SU-DHL-6 (cell line): ENCODE results near the gene PAM16.

Experiments used
- H2AFZ ChIP-seq: fragments of 200-600 bp; sonication (generic); 2 replicates; pipeline ENCODE4 v1.6.1; 2014; ENCODE audit warnings: low read depth, mild to moderate bottlenecking, moderate library complexity, mixed read lengths, antibody characterized with exemption, low read length; ENCODE audit not compliant: severe bottlenecking
- H3F3A ChIP-seq: fragments of 200-600 bp; shearing (Covaris generic); 2 replicates; pipeline ENCODE4 v1.6.0; 2016; ENCODE audit warnings: antibody characterized with exemption, mild to moderate bottlenecking; ENCODE audit not compliant: insufficient read depth
- H3K27ac ChIP-seq: fragments of 200-600 bp; sonication (generic); 2 replicates; pipeline ENCODE4 v1.5.1; 2016; ENCODE audit warnings: low read depth, mild to moderate bottlenecking, low read length, moderate library complexity, mixed read lengths
- H3K27me3 ChIP-seq: fragments of 200-600 bp; sonication (generic), shearing (Covaris generic); 2 replicates; pipeline ENCODE4 v1.6.0; 2014; ENCODE audit warnings: mild to moderate bottlenecking, low read length
- H3K36me3 ChIP-seq: fragments of 200-600 bp; sonication (generic); 2 replicates; pipeline ENCODE4 v1.6.1; 2014; ENCODE audit warnings: mild to moderate bottlenecking, low read length, mixed read lengths
- H3K4me2 ChIP-seq: fragments of 300-600, 200-600 bp; shearing (Covaris generic), sonication (generic); 2 replicates; pipeline ENCODE4 v1.6.0; 2014; ENCODE audit warnings: low read length, low read depth, mild to moderate bottlenecking; ENCODE audit not compliant: poor library complexity, severe bottlenecking
- H3K4me3 ChIP-seq: fragments of 200-600 bp; sonication (generic); 2 replicates; pipeline ENCODE4 v1.5.1; 2014; ENCODE audit warnings: antibody characterized with exemption, low read length, mild to moderate bottlenecking, mixed read lengths; ENCODE audit not compliant: insufficient read depth, poor library complexity, severe bottlenecking
- H3K79me2 ChIP-seq: fragments of 200-600 bp; sonication (generic); 2 replicates; pipeline ENCODE4 v1.6.1; 2014; ENCODE audit warnings: mild to moderate bottlenecking, low read length, moderate library complexity; ENCODE audit not compliant: insufficient read depth
- H3K9ac ChIP-seq: fragments of 200-600 bp; sonication (generic); 2 replicates; pipeline ENCODE4 v1.7.0; 2014; ENCODE audit warnings: mild to moderate bottlenecking, low read length
- H3K9me2 ChIP-seq: fragments of 200-600 bp; sonication (generic); replicated peaks from 2 replicates; pipeline ENCODE4 v1.6.1; 2014; ENCODE audit warnings: low read length; ENCODE audit not compliant: insufficient read depth
- H3K9me3 ChIP-seq: fragments of 200-600 bp; sonication (generic); 2 replicates; pipeline ENCODE4 v1.6.1; 2014; ENCODE audit warnings: low read length, mixed read lengths; ENCODE audit not compliant: insufficient read depth
- H4K20me1 ChIP-seq: fragments of 200-600 bp; sonication (generic); 2 replicates; pipeline ENCODE4 v1.6.1; 2014; ENCODE audit warnings: low read depth, mild to moderate bottlenecking, antibody characterized with exemption, low read length, moderate library complexity, mixed read lengths
- EZH2phosphoT487 ChIP-seq: fragments of 200-600 bp; sonication (generic), shearing (Covaris generic); conservative IDR thresholded peaks from 2 replicates; pipeline ENCODE4 v1.6.1; 2018; ENCODE audit warnings: mild to moderate bottlenecking, antibody characterized with exemption, low read length, moderate library complexity, mixed read lengths
- TF ChIP-seq, protein P1 (sequence below): fragments of 200-600 bp; sonication (generic); IDR thresholded peaks from one replicate; pipeline ENCODE4 v1.5.1; 2017; ENCODE audit warnings: antibody characterized with exemption, mild to moderate bottlenecking, low read length, moderate library complexity; ENCODE audit not compliant: insufficient read depth, poor library complexity, severe bottlenecking

Gene PAM16

GRCh38 chr16:4309833-4310266 is 41.3 kb downstream of the PAM16 start:
- Histone ChIP-seq H3K9me3 (no peaks in the 10 kb centered on the region), H3K4me2 (no peak overlapping the region), H3K4me3 (no peak overlapping the region), H3K27me3 (no peaks in the 10 kb centered on the region), H3K27ac (no peak overlapping the region), H3K36me3 (no peaks in the 10 kb centered on the region), H3K9me2 (no peaks in the 10 kb centered on the region), H3F3A (peaks cover 28% of the 10 kb centered on the region), H2AFZ (peak overlapping the region; percentile 69), H3K79me2 (peaks cover 18% of the 10 kb centered on the region), H4K20me1 (no peaks in the 10 kb centered on the region), H3K9ac (no peak overlapping the region)
- TF ChIP-seq, protein P1, sequence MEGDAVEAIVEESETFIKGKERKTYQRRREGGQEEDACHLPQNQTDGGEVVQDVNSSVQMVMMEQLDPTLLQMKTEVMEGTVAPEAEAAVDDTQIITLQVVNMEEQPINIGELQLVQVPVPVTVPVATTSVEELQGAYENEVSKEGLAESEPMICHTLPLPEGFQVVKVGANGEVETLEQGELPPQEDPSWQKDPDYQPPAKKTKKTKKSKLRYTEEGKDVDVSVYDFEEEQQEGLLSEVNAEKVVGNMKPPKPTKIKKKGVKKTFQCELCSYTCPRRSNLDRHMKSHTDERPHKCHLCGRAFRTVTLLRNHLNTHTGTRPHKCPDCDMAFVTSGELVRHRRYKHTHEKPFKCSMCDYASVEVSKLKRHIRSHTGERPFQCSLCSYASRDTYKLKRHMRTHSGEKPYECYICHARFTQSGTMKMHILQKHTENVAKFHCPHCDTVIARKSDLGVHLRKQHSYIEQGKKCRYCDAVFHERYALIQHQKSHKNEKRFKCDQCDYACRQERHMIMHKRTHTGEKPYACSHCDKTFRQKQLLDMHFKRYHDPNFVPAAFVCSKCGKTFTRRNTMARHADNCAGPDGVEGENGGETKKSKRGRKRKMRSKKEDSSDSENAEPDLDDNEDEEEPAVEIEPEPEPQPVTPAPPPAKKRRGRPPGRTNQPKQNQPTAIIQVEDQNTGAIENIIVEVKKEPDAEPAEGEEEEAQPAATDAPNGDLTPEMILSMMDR: peak; percentile 91
- no peak for TF ChIP-seq EZH2phosphoT487

GRCh38 chr16:4309102-4309832 is 41.9 kb downstream of the PAM16 start:
- peaks cover 28% of the 10 kb centered on the region for H3F3A ChIP-seq
- no peak overlapping the region for H3K4me3 ChIP-seq
- H3K79me2 ChIP-seq: peaks cover 20% of the 10 kb centered on the region
- H3K27ac ChIP-seq: peak overlapping the region; percentile 27
- no peaks in the 10 kb centered on the region for H3K36me3 ChIP-seq
- H3K9me2 ChIP-seq: no peaks in the 10 kb centered on the region
- no peaks in the 10 kb centered on the region for H3K27me3 ChIP-seq
- H3K9me3 ChIP-seq: no peaks in the 10 kb centered on the region
- no peak overlapping the region for H3K9ac ChIP-seq
- H2AFZ ChIP-seq: no peak overlapping the region
- no peaks in the 10 kb centered on the region for H4K20me1 ChIP-seq
- no peak overlapping the region for H3K4me2 ChIP-seq
- TF ChIP-seq, protein P1: no peak
- no peak for TF ChIP-seq EZH2phosphoT487

DNA sequence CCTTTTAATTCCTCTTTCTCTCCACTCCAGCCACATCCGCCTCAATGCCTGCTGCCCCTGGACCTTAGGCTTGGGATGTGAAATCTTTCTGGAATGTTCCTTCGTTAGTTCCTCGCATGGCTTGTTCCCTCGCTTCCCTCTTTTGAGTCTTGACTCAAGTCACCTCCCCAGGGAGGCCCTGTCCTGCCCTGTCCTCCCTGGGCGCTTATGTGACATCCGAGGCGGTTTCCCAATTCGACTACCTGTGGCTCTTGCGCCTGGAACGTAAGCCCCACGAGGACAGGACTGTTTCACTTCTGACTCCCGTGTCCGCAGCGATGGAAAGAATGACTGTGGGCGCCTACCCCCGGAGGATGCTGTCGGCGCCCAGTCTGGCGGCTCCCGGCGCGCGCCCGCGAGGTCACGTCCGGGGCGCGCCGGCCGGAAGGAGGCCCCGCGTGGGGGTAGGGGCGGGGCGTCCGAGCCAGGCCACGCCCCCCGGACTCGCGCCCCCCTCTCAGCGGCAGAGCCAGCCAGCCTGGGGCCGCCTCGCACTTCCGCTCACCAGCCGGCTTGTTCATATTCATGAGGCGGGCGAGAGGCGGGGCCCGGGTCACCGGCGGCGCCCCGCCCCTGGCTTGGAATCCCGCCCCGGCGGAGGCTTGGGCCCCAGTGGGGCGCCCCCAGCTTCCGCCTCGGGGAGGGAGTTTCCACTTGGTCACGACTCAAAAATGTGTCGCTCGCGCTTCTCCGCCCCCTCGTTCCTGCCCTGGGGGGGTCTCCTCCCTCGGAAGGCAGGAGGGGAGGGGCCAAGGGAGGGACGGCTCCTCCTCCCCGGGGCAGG is 43.7 kb downstream of the PAM16 start:
- TF ChIP-seq, protein P1: no peak
- TF ChIP-seq EZH2phosphoT487: no peak
- no peaks in the 10 kb centered on the region for H3K9me3 ChIP-seq

More for the DNA sequence above, 43.7 kb downstream of the PAM16 start:
- Histone ChIP-seq H3K27ac (peak overlapping the region; percentile 88), H3K9me2 (no peaks in the 10 kb centered on the region), H3K4me3 (peak overlapping the region; percentile 83), H3K9ac (peak overlapping the region; percentile 81), H4K20me1 (no peaks in the 10 kb centered on the region), H2AFZ (peak overlapping the region; percentile 65), H3K79me2 (peaks cover 29% of the 10 kb centered on the region), H3K4me2 (peak overlapping the region; percentile 87), H3K27me3 (no peaks in the 10 kb centered on the region), H3F3A (peaks cover 28% of the 10 kb centered on the region), H3K36me3 (no peaks in the 10 kb centered on the region)
